SW 1271 (cell line): ENCODE results near the gene TMEM8B.

ENCODE experiments used
- DNase-seq, 2 experiments: peaks; one replicate each; lab custom pipeline; 2025; lab: John Stamatoyannopoulos, UW

TMEM8B gene

DNA sequence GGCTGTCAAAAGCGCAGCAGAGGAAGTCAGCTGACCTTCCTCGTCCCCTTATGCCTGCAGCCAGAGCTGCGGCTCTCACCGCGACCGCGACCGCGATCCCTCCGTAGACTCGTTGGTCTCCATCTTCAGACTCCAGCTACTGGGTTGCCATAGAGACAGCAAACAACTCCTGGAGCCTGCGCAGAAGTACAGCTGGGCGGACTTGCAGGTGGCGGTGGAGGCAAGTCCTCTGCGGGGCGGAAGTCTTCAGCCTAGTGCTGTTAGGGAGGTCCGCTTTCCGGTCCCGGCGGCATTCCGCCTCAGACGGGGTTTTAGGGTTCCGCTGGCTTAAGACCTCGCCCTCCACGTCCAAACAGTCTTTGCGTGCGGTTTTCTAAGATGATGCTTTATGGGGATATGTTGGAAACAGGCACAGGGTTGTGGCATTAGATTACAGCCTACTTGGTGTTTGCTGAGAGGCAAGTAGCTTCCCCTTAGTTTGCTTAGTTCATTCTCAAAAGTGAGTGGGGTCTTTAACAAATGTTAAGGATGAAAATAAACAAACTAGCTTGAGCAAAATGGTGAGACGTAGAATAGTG is 16.9 kb upstream of the TMEM8B start, which contains the start of gene SPAG8:
Gene SPAG8, minus strand, starts transcription at position 238 of the 578 bp plus-strand sequence. Its CDS starts 115 bp downstream, at position 123.
- peak; percentile 88 to 90 for DNase-seq

GRCh38 chr9:35813434-35814105 is 15.5 kb upstream of the TMEM8B start:
- peak in 1 of 2 experiments; percentile 31 for DNase-seq

DNA sequence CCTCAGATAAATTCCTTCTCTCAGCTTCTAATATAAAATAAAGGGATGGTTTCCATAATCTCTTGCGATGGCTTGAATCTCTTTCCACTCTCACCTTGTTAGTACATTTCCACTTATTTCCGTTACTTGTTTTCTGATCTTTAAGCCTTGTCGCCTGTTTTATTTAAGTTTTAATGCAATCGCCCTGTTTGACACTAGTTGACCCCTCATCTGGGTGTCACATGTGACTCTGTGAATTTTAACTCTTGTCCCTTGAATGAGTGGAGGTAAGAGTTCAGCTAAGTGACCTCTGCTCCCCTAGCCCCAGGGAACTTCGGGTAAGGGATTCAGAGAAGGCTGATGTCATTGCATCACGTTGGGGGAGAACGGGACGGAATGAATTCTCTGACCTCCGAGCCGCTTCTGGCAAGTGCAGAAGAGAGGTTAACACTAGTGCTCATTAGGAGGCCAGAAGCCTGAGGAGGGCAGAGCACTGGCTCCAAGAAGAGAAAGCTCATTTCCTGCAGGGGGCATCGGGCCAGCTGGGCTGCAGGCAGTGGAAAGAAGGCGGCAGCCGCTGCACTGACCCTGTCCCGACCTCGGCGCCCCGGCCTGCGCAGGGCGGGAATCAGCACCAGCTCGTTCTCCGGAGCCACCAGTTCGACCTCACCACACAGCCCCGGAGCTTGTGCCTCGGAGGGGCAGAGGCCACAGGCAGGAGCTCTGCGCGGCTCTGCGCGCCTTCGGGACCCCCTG is 14.8 kb upstream of the TMEM8B start:
- DNase-seq: peak in 1 of 2 experiments; percentile 37

DNA sequence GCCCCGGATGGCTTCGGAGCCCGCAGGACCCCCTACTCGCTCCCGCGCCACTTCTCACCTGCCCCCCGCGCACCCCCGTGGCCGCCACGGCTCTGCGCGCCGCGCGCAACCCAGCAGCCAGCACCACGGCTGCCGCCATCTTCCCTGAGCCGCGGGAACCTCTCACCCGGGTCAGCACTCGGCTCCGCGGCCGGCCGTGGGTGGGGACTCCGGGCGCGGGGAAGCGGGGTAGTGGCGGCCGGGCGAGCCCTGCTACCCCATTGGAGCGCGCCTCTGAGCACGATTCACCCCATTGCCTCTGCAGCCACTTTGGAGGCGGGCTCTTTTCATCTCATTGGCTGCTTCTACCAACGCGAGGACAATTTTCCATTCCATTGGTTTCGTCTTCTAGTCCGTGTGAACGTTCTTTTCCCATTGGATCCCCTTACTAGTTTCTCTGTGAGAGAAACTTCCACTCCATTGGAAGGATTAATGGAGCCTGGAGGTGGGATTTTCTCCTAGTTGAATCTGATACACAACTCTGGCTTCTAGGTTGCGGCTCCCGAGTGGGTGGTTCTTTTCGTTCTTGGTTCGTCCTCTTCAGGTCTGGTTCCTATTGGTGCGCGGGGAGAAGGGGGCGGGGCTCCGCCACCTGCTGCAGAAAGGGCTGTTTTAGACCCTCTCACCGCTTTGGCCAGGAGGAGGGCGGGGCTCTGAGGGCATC is 14.0 kb upstream of the TMEM8B start, which contains the start of gene HINT2:
Gene HINT2, minus strand, starts transcription at position 202 of the 703 bp plus-strand sequence. Its CDS starts 63 bp downstream, at position 139.
- DNase-seq: peak; percentile 88 to 98

- no peak for DNase-seq
Observed at GRCh38 chr9:35816708-35817107, 12.3 kb upstream of the TMEM8B start.

DNA sequence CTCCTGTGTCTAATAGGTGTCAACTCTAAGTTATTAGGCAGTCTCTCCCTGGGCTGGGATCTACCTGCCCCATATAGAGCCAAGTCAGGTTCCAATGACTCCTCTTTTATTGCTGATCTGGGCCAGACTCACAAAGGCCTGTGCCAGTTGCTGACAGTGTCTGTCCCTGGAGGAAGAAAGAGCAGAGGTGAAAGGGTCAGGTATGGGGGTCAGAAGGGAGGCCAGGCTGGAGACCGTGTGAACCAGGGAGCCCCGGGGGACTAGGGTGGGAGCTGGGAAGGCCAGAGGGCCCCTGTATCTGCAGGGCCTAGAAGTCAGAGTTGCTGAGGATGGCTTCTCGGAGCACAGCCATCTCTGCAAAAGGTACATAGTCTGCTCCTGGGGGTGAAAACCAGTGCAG is 10.7 kb upstream of the TMEM8B start:
- no peak for DNase-seq

DNA sequence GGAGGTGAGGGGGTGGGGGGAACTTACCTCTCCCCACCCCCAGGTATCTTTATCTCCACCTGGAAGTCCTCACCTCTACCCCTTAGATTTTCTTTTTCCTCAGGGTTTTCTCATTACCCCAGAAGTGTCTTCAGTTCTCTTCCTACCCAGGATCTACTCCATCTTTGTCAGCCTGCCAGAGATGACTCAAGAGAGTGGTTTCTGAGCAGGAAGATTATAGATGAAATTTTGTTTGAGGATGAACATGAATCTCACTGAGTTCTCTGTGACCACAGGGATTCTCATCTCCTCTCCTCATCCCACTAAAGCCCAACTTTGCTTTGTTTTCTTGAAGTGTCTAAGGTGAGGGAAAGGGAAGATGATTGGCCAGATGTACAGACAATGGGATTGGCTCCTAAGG is 9.0 kb upstream of the TMEM8B start:
- no peak for DNase-seq

GRCh38 chr9:35822926-35823325 is 6.1 kb upstream of the TMEM8B start:
- no peak for DNase-seq

DNA sequence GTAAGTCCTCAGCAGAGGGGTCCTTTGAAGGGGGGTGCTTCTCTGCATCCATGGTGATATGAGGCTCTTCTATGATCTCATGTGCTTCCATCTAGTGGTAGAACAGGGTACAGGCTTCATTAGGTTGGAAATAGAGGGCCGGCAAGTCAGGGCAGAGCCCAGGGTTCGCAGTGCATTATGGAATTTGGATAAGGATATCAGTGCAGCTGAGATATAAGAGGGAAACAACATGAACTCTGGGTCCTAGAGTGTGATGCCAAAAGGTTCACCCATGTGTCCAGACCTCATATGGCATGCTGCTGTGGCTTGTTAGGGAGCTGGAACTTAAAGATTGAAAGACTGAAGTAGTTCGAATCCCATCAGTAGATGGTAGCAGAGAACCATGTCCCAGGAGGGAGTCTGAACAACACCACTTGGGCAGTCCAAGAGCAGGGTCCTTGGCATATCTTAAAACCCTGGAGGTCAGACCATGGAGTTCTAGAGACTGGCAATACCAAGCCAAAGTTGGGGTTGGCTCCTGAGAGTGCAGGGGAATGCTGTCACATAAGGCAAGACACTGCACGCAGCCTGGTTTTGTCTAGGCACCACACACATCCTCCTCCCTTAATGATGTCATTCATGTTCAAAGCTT is 2.8 kb upstream of the TMEM8B start:
- DNase-seq: peak in 1 of 2 experiments; percentile 40

DNA sequence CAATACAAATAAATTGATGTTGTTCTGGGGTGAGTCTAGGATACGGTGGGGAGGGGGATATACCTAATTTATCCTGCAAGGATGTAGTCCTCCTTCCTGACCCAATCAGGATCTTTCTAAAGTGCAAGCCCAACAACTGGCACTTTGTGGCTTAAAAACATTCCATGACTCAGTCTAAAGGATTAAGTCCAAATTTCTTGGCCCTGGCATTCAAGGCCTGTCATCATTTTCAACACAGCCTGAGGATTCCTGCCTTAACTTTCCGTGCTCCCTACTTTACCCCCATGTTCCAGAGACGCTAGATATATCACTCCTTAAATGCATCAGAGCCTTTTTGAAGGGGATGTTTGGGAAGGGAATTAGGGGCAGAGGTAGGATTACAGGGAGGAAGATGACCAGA is 1.5 kb upstream of the TMEM8B start:
- no peak for DNase-seq

GRCh38 chr9:35828716-35829083 is 328 bp upstream of the TMEM8B start, which contains the start of gene FAM221B:
FAM221B (minus strand) TSS chr9:35828732; CDS start chr9:35826161, 2,571 bp downstream.
- no peak for DNase-seq

- DNase-seq: no peak
Observed at GRCh38 chr9:35829764-35830096, 702 bp downstream of the TMEM8B start.

GRCh38 chr9:35831040-35831439 is 2.0 kb downstream of the TMEM8B start:
- no peak for DNase-seq

DNA sequence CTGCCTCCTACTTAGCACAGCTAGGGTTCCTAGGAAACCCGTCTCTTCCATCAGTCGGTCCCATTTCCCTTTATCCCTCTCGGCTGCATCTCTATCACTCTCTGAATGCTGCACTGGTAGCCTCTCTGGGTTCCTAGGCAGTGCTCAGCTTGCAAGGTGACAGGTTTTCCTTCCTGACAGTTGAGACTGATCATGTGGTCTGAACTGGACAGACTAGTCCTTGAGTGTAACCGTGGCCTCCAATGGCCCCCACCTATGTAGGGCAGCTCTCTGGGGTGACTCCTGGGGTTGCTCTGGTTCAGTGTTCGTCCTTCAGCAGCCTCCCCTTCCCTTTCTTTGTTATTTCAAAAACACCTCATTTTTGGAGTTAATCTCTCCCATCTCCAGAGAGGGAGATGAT is 3.8 kb downstream of the TMEM8B start:
- no peak for DNase-seq

DNA sequence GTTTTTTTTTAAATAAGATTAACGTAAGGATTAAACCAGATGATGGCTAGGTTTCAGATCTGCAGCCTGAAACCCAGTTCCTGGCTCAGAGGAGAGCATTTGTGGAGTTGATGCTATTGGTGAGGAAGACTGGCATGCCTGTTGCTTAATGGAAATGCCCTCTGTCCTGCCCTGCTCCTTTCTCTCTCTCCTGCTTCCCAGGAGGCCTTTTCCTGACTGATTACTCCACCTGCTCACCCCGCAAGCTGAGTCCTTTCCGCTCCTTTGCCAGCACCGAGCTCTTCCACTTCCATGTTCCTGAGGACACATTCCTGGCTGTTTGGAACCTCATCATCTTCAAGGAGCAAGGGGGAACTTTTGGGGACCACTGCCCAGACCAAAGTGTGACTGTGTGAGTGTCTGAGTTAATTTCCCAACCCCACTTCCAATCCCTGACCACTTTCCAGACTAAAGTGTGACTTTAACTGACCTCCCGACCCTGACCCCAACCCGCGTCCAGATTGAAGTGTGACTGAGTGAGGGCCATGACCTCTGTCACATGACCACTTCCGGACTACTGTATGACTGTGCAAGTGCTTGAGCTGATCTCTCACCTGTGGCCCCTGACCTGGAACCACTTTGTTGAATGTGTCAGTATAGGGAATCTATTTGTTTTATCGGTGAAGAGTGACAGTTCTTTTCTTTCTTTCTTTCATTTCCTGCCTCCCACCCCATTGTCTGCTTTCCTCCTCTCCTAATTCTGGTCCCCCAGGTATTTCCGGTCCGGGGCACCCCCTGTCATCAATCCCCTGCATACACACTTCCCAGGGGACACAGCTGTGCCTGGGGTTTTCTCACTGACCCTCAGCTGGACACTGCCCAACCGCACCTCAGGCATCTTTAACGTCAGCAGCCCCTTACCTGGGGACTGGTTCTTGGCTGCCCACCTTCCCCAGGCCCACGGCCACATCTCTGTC is 5.5 kb downstream of the TMEM8B start:
- no peak for DNase-seq

DNA sequence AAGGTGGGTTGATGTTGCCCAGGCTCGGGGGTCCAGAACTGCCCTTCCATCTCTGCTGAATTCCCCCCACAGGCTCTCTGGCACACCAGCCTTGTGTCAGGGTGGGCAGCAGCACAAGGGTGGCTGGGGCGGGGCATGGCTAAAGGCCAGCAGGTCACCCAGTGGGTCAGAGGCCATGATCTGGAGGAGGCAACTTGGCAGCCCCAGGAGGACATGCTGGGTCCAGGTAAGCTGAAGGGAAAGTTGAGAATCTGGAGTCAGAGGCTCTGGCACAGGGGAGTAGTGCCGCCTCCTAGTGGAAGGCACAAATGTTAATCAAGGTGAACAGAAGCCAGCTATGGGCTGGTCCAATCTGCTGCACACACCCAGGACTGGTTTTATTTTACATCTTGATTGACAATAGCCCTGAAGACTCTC is 6.2 kb downstream of the TMEM8B start:
- no peak for DNase-seq

- DNase-seq: no peak
Observed at GRCh38 chr9:35835766-35836165, 6.7 kb downstream of the TMEM8B start.

- no peak for DNase-seq
Observed at GRCh38 chr9:35836595-35836994, 7.6 kb downstream of the TMEM8B start.

DNA sequence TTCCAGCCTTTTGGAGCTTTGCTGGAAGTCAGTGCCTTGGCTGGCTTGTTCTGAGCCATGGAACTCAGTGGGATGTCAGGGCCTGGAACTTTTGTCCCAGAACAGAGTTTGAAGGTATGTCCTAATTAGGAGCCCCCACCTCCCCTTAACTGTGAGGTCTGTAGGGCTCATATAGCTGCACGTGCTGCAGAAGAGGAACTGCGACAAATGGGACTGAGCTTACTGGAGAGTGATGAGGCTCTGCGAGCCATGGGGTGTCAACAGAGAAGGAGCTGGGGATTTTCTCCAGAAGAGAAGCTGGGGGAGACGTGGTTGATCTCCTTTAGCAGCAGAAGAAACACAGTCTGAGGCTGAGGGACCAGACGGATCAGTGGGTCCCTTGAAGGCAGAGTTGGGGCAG is 10.9 kb downstream of the TMEM8B start:
- DNase-seq: no peak

- DNase-seq: no peak
Observed at GRCh38 chr9:35840881-35841644, 12.0 kb downstream of the TMEM8B start.
